K562 (cell line): ENCODE results near the gene COMTD1. TPM values are rescaled to one million over a fixed set of nuclear protein-coding genes. Genes with fewer than 3 reads are reported as not detected.

Experiments used
- ATAC-seq: fragments of 200-7000 bp; cut with Tn5 transposase; 3 replicates; pipeline ENCODE4 v1.9.1; 2020; ENCODE audit warnings: moderate library complexity
- BruUV-seq: library from RNA; stranded (reverse); fragments of 400-500 nt; replicated peaks from 2 replicates; lab custom pipeline; 2021; lab: Mats Ljungman, UMichigan
- CTCF ChIA-PET: fragments of 300-600 bp; formaldehyde crosslinking; extraction: SDS; loops from one replicate; lab custom pipeline; 2021; ENCODE audit warnings: low intra/inter-chr PET ratio; lab: Yijun Ruan, JAX
- POLR2A ChIA-PET: fragments of 300-600, 350-650 bp; sonication (Branson Sonifier 250); formaldehyde crosslinking; extraction: SDS; loops from one replicate; lab custom pipeline; 2021; ENCODE audit warnings: antibody characterized with exemption, inconsistent platforms; lab: Yijun Ruan, JAX
- DNase-seq, 4 experiments: peaks; one replicate each; pipeline versions ENCODE4 v3.0.0 to v3.0.0-alpha.2; 2011 to 2018; ENCODE audit warnings: low spot score in 3 of 4, mixed read lengths in 3 of 4; ENCODE audit errors: extremely low read depth in 1 of 4
- FAIRE-seq: peaks from 2 replicates; lab custom pipeline; 2011; peaks lifted over from hg19 to GRCh38; lab: Jason Lieb, UNC
- H2AFZ ChIP-seq: 2 replicates; pipeline ENCODE4 v1.6.0; 2011; ENCODE audit warnings: low read depth, low read length, control low read depth, inconsistent platforms
- H3K27ac ChIP-seq: fragments of 200-600 bp; 3 replicates; pipeline ENCODE4 v1.8.0; 2011; ENCODE audit warnings: low read depth, mild to moderate bottlenecking, control low read depth, inconsistent platforms, low read length, moderate library complexity, mixed read lengths; ENCODE audit errors: extremely low read depth
- H3K27me3 ChIP-seq, 2 experiments: fragments of 300-600 bp in 1 of 2; 2 replicates in 1 of 2; 3 replicates in 1 of 2; pipeline versions ENCODE4 v1.6.0 to v1.8.0; 2011; ENCODE audit warnings: inconsistent platforms in 2 of 2, low read length in 2 of 2, mild to moderate bottlenecking in 1 of 2, mixed read lengths in 1 of 2, moderate library complexity in 1 of 2; ENCODE audit not compliant: control insufficient read depth in 2 of 2, insufficient read depth in 2 of 2
- H3K36me3 ChIP-seq: fragments of 300-600 bp; 3 replicates; pipeline ENCODE4 v1.8.0; 2011; ENCODE audit warnings: mild to moderate bottlenecking, low read length, inconsistent platforms; ENCODE audit not compliant: control insufficient read depth, insufficient read depth
- H3K4me1 ChIP-seq, 2 experiments: fragments of 200-600 bp in 1 of 2; replicated peaks in 1 of 2; 2 replicates in 1 of 2; 3 replicates in 1 of 2; pipeline versions ENCODE4 v1.5.1 to v1.8.0; 2011; ENCODE audit warnings: inconsistent platforms in 2 of 2, low read length in 2 of 2, mild to moderate bottlenecking in 1 of 2, mixed read lengths in 1 of 2, moderate library complexity in 1 of 2; ENCODE audit not compliant: control insufficient read depth in 2 of 2, insufficient read depth in 2 of 2
- H3K4me2 ChIP-seq: 2 replicates; pipeline ENCODE4 v1.6.1; 2011; ENCODE audit warnings: low read length, control low read depth, inconsistent platforms, mixed read lengths; ENCODE audit not compliant: insufficient read depth
- H3K4me3 ChIP-seq: fragments of 200-600 bp; sonication (generic), shearing (Covaris generic); 2 replicates; pipeline ENCODE4 v1.5.1; 2016; ENCODE audit warnings: control low read depth, inconsistent platforms
- H3K79me2 ChIP-seq: fragments of 200-600 bp; 3 replicates; pipeline ENCODE4 v1.8.0; 2011; ENCODE audit warnings: low read length, inconsistent platforms; ENCODE audit not compliant: control insufficient read depth, insufficient read depth
- H3K9ac ChIP-seq, 2 experiments: 2 replicates each; pipeline versions ENCODE4 v1.6.0 to v1.6.1; 2011; ENCODE audit warnings: low read depth in 2 of 2, low read length in 2 of 2, control low read depth in 1 of 2, inconsistent platforms in 1 of 2, mild to moderate bottlenecking in 1 of 2, mixed read lengths in 1 of 2; ENCODE audit not compliant: insufficient read depth in 1 of 2
- H3K9me1 ChIP-seq: one replicate; pipeline ENCODE4 v1.6.0; 2011; ENCODE audit warnings: inconsistent platforms, mild to moderate bottlenecking, low read length, moderate library complexity; ENCODE audit not compliant: control insufficient read depth, insufficient read depth
- H3K9me3 ChIP-seq: replicated peaks from 2 replicates; pipeline ENCODE4 v1.5.1; 2011; ENCODE audit warnings: low read depth, low read length, inconsistent platforms; ENCODE audit not compliant: control insufficient read depth, insufficient read depth
- H4K20me1 ChIP-seq: replicated peaks from 2 replicates; pipeline ENCODE4 v1.6.1; 2011; ENCODE audit warnings: low read length, inconsistent platforms, mixed read lengths; ENCODE audit not compliant: control insufficient read depth, insufficient read depth
- HDAC3 ChIP-seq: fragments of 450-650 bp; IDR thresholded peaks from 2 replicates; pipeline ENCODE4 v1.6.1; 2018; ENCODE audit warnings: borderline replicate concordance, mild to moderate bottlenecking, moderate library complexity; ENCODE audit not compliant: partially characterized antibody
- NEUROD1 ChIP-seq: fragments of 150-350 bp; IDR thresholded peaks from 2 replicates; pipeline ENCODE4 v1.6.1; 2014; ENCODE audit warnings: borderline replicate concordance, low read length, low read depth; ENCODE audit not compliant: partially characterized antibody
- NFIC ChIP-seq: fragments of 450-650 bp; IDR thresholded peaks from 2 replicates; pipeline ENCODE4 v1.6.1; 2017; ENCODE audit warnings: mild to moderate bottlenecking, inconsistent platforms
- NFXL1 ChIP-seq: fragments of 450-650 bp; formaldehyde crosslinking; IDR thresholded peaks from 2 replicates; pipeline ENCODE4 v1.4.0; 2021; ENCODE audit warnings: mild to moderate bottlenecking
- NR1H2 ChIP-seq: sonication (generic); formaldehyde crosslinking; IDR thresholded peaks from 2 replicates; pipeline ENCODE4 v1.4.0; 2020; ENCODE audit warnings: mild to moderate bottlenecking, missing genetic modification reagents
- PBX2 ChIP-seq, 2 experiments: IDR thresholded peaks in 1 of 2; conservative IDR thresholded peaks in 1 of 2; 2 replicates each; pipeline ENCODE4 v1.6.1; 2016; ENCODE audit warnings: low read depth in 2 of 2, mild to moderate bottlenecking in 1 of 2, missing compliant biosample characterization in 1 of 2, missing genetic modification characterization in 1 of 2, moderate library complexity in 1 of 2
- RHOXF2B ChIP-seq: fragments of 250-450 bp; sonication (Bioruptor Pico); conservative IDR thresholded peaks from 2 replicates; pipeline ENCODE4 v1.5.1; 2021
- ZBTB8A ChIP-seq: fragments of 450-650 bp; IDR thresholded peaks from 2 replicates; pipeline ENCODE4 v1.6.1; 2018; ENCODE audit warnings: mild to moderate bottlenecking, moderate library complexity; ENCODE audit not compliant: partially characterized antibody
- WGBS: fragments of 100-300 bp; shearing (Covaris generic); methylation state at CpG from one replicate; pipeline ENCODE4 v1.1.6; 2016; ENCODE audit warnings: low coverage, mixed read lengths; ENCODE audit not compliant: insufficient coverage; ENCODE audit errors: missing lambda C conversion rate; 5-methylcytosine and 5-hydroxymethylcytosine counted together
- in situ Hi-C: fragments of 300-500 bp; cut with MboI; formaldehyde crosslinking; loops from 4 replicates; pipeline ENCODE4 v1.15.0; 2018; ENCODE audit warnings: inconsistent platforms, mixed read lengths
- intact Hi-C: fragments of 100-400 bp; cut with micrococcal nuclease; formaldehyde crosslinking; loops from 2 replicates; pipeline ENCODE4 v1.14.2; 2022
- polyA plus RNA-seq, 8 experiments: library from polyadenylated mRNA; depleted of rRNA in 4 of 8; stranded (reverse) in 5 of 8; unstranded in 3 of 8; fragments of >200 nt; fragmentation: Nextera tagmentation in 2 of 8; fragmentation: Illumina TruSeq in 1 of 8; extraction: Ambion mirVana in 2 of 8; extraction: Trizol in 1 of 8; gene quantifications; 2 replicates each; pipeline versions ENCODE4 v1.2.1 to v1.2.3, GENCODE V29; 2011 to 2014; ENCODE audit warnings: inconsistent platforms in 1 of 8, missing spikeins in 1 of 8
- total RNA-seq, 7 experiments: library from RNA; depleted of rRNA in 6 of 7; stranded (reverse); fragments of >200 nt in 6 of 7; fragmentation: Illumina TruSeq in 2 of 7; extraction: Trizol in 2 of 7; gene quantifications; 2 replicates each; pipeline versions ENCODE4 v1.2.1 to v1.2.3, GENCODE V29; 2011 to 2021; ENCODE audit warnings: low replicate concordance in 1 of 7

COMTD1 gene
- total and polyA plus RNA-seq, 9 of the 15 experiments (the other 6 are each of a cell fraction or from before 2014, with no cell fraction given): 0.41 to 112 (median 13.7) TPM

GRCh38 chr10:75239096-75239790, 3.5 kb upstream of the COMTD1 start:
- Histone ChIP-seq H3K9me3 (no peaks in the 10 kb centered on the region), H3K4me3 (no peak overlapping the region), H3K4me1 (peaks cover 15 to 42% of the 10 kb centered on the region in 2 experiments; a peak in 4 of 5 replicates), H3K9ac (peak overlapping the region in 1 of 2 experiments; percentile 37; a peak in 1 of 4 replicates), H3K4me2 (no peak overlapping the region), H2AFZ (no peak overlapping the region), H3K36me3 (no peaks in the 10 kb centered on the region), H4K20me1 (no peaks in the 10 kb centered on the region), H3K79me2 (peaks cover 13% of the 10 kb centered on the region; the same call in 2 of the 3 replicates), H3K9me1 (no peaks in the 10 kb centered on the region), H3K27me3 (no peaks in the 10 kb centered on the region), H3K27ac (no peak overlapping the region)
- in situ Hi-C loops (loop anchor here (10.0 kb wide), 1 partner anchor 994 kb away; no protein-coding TSS in a partner anchor), intact Hi-C loops (loop anchor here (5.0 to 10.0 kb wide), 4 partner anchors 217 to 997 kb away; partner anchors contain the start of gene KAT6B)
- no TSS peak for BruUV-seq
- 58% methylated on average over 11 of the region's 11 CpGs for WGBS
- TF ChIP-seq NFIC: peak; percentile 24; the same call in 1 of the 2 replicates
- no peak for TF ChIP-seq PBX2 (CRISPR knock-in tag; IDR thresholded peaks at IDR 0.05; ENCODE audit: low read depth)
- no peak for TF ChIP-seq PBX2 (tag; conservative IDR thresholded peaks at IDR 0.05; ENCODE audit: low read depth)
- TF ChIP-seq NR1H2 (CRISPR knock-in tag): no peak
- no peak for TF ChIP-seq RHOXF2B (CRISPR knock-in tag)
- TF ChIP-seq HDAC3: no peak
- no peak for TF ChIP-seq ZBTB8A
- no peak for TF ChIP-seq NEUROD1
- no peak for TF ChIP-seq NFXL1
- no peak for FAIRE-seq
- ChIA-PET CTCF (no interaction called here), POLR2A (interaction anchor here (0.6 to 1.0 kb wide), 2 partner anchors 70 to 995 kb away, joined by 3 read pairs; no protein-coding TSS in a partner anchor)
- no peak for DNase-seq
- ATAC-seq: no peak
